ENCODE measurements around the gene PIEZO1. TPM values are rescaled to one million over a fixed set of nuclear protein-coding genes. Genes with fewer than 3 reads are reported as not detected.
A peak's percentile ranks its signal among the peaks of the same experiment; 100 is the strongest.

Gene PIEZO1
- total and polyA plus RNA-seq, 9 of the 15 experiments (the other 6 are each of a cell fraction or from before 2014, with no cell fraction given) = 3.6 to 432 (median 131) TPM

DNA sequence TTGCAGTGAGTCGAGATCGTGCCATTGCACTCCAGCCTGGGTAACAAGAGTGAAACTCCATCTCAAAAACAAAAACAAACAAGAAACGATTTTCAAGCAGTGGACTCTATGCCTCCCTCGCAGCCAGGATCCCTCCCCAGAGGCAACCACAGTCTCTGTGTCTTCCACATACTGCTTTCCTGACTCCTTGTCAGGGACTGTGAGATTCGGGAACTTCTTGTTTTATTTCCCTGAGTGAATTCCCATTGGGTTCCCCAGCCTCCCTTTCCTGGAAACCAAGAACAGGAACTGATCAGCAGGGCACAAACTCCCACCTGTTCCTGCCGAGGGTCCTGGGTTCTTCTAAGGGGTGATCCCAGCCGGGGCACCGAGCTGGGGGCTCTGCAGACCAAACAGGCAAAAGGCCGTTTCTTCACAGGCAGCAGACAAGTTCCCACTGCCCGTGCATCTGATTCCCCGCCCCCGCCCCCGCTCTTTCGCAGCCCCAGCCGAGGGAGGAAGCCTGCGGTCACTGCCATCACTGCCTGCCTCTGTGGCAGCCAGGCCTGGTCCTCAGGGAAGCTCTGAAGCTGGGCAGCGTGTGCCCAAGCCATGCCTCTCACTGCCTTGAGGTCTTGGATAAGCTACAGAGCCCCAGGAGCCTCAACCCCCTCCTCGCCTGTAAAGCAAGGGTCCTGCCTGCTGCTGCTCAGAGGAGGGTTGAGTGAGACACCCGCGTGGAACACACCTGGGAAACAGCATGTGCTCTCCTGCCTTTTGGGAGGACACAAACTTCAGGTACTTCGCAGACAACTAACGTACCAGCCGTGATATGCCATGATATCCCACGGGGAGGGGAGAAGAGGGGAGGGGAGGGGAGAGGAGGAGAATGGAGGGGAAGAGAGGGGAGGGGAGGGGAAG lies 5.5 kb upstream of the PIEZO1 start (continued):
- TF ChIP-seq GATA2 (CRISPR knock-in tag; IDR thresholded peaks at IDR 0.05) (no peak), ZNF143 (CRISPR knock-in tag; IDR thresholded peaks at IDR 0.05) (no peak), ZNF764 (CRISPR knock-in tag; IDR thresholded peaks at IDR 0.05; ENCODE audit: low read depth) (no peak), HDAC6 (IDR thresholded peaks at IDR 0.05; ENCODE audit: low read depth, low read length) (no peak), ZNF347 (CRISPR knock-in tag; IDR thresholded peaks at IDR 0.05; ENCODE audit: low read depth) (no peak), SMAD1 (IDR thresholded peaks at IDR 0.05; ENCODE audit: low read depth, low read length, partially characterized antibody) (no peak), POLR2AphosphoS5 (IDR thresholded peaks at IDR 0.05; ENCODE audit: control insufficient read depth, insufficient read depth, low read depth, low read length) (no peak), POLR2AphosphoS2 (IDR thresholded peaks at IDR 0.05; ENCODE audit: low read length) (no peak), RNF2 (IDR thresholded peaks at IDR 0.05) (no peak), KDM1A (IDR thresholded peaks at IDR 0.05) (peak in 1 of 2 experiments; percentile 30; a peak in 1 of 4 replicates), RBFOX2 (IDR thresholded peaks at IDR 0.05; ENCODE audit: low read depth, low read length) (peak; percentile 57), TAF15 (IDR thresholded peaks at IDR 0.05; ENCODE audit: low read depth, low read length) (no peak), ADNP (tag; IDR thresholded peaks at IDR 0.05) (no peak), OTX1 (CRISPR knock-in tag; IDR thresholded peaks at IDR 0.05) (no peak), ARID1B (IDR thresholded peaks at IDR 0.05) (peak; percentile 42), RFX5 (IDR thresholded peaks at IDR 0.05; ENCODE audit: low read depth, low read length) (no peak), TAF7 (tag; IDR thresholded peaks at IDR 0.05) (no peak), RAD21 (CRISPR knock-in tag; conservative IDR thresholded peaks at IDR 0.05 in 1 of 2, IDR thresholded peaks at IDR 0.05 in 1 of 2) (no peak), TCF7L2 (IDR thresholded peaks at IDR 0.05; ENCODE audit: low read depth, low read length) (no peak), GABPB2 (CRISPR knock-in tag; conservative IDR thresholded peaks at IDR 0.05) (no peak), GABPB1 (CRISPR knock-in tag; IDR thresholded peaks at IDR 0.05) (0 out of 2 replicates have a peak, but pooled peaks have one; percentile 16)
- TF ChIP-seq, protein P1, sequence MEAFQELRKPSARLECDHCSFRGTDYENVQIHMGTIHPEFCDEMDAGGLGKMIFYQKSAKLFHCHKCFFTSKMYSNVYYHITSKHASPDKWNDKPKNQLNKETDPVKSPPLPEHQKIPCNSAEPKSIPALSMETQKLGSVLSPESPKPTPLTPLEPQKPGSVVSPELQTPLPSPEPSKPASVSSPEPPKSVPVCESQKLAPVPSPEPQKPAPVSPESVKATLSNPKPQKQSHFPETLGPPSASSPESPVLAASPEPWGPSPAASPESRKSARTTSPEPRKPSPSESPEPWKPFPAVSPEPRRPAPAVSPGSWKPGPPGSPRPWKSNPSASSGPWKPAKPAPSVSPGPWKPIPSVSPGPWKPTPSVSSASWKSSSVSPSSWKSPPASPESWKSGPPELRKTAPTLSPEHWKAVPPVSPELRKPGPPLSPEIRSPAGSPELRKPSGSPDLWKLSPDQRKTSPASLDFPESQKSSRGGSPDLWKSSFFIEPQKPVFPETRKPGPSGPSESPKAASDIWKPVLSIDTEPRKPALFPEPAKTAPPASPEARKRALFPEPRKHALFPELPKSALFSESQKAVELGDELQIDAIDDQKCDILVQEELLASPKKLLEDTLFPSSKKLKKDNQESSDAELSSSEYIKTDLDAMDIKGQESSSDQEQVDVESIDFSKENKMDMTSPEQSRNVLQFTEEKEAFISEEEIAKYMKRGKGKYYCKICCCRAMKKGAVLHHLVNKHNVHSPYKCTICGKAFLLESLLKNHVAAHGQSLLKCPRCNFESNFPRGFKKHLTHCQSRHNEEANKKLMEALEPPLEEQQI (IDR thresholded peaks at IDR 0.05) = no peak
- TF ChIP-seq, protein P2, sequence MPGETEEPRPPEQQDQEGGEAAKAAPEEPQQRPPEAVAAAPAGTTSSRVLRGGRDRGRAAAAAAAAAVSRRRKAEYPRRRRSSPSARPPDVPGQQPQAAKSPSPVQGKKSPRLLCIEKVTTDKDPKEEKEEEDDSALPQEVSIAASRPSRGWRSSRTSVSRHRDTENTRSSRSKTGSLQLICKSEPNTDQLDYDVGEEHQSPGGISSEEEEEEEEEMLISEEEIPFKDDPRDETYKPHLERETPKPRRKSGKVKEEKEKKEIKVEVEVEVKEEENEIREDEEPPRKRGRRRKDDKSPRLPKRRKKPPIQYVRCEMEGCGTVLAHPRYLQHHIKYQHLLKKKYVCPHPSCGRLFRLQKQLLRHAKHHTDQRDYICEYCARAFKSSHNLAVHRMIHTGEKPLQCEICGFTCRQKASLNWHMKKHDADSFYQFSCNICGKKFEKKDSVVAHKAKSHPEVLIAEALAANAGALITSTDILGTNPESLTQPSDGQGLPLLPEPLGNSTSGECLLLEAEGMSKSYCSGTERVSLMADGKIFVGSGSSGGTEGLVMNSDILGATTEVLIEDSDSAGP (CRISPR knock-in tag; IDR thresholded peaks at IDR 0.05) = no peak
- TF ChIP-seq, protein P3, sequence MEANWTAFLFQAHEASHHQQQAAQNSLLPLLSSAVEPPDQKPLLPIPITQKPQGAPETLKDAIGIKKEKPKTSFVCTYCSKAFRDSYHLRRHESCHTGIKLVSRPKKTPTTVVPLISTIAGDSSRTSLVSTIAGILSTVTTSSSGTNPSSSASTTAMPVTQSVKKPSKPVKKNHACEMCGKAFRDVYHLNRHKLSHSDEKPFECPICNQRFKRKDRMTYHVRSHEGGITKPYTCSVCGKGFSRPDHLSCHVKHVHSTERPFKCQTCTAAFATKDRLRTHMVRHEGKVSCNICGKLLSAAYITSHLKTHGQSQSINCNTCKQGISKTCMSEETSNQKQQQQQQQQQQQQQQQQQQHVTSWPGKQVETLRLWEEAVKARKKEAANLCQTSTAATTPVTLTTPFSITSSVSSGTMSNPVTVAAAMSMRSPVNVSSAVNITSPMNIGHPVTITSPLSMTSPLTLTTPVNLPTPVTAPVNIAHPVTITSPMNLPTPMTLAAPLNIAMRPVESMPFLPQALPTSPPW (CRISPR knock-in tag; IDR thresholded peaks at IDR 0.05) = peak; percentile 84
